ENCODE data around the gene CACNG8. TPM values are rescaled to one million over a fixed set of nuclear protein-coding genes. Genes with fewer than 3 reads are reported as not detected.
"Not testable (repeated sequence)": the region's sequence is repeated elsewhere in the genome, so short reads cannot be mapped to it uniquely, and the experiment has no call there.

The CACNG8 gene
- total and polyA plus RNA-seq, 7 donors = under 0.01 to 0.03 TPM; not detected in 5

DNA sequence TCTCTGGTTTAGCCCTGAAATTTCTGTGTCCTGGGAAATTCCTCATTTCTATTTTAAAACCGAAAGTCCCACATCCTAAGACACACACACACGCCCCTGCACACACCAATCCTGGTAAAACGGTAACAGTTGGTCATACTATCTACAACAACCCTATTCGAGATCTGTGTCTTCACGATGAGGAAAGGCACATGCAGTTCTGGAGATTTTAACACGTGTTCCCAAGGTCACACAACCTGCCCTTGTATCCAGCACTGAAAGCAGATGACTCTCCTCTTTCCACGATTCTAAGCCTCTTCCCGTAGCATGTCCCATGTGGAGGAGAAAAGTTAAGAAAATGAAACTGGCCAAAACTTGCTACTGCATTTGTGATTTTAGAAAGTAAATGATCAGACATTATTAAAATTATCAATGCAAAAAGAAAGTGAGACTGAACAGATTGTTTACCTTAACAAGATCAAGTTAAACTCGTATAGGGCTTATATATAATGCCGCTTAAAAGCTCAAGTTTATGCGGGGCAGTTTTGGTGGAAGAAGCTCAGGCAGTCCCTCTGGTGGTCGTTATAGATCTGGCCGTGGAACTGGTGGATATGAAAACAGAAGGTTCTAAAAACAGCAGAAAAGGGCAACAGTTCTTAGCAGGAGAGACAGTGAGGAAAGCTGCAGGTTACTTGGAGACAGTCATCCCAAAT is 68.3 kb downstream of the CACNG8 start:
- Histone ChIP-seq H3K4me1 (no peaks in the 10 kb centered on the region), H3K9me3 (no peaks in the 10 kb centered on the region), H3K27me3 (peaks cover 0 to 48% (median 0%) of the 10 kb centered on the region in 3 donors), H3K27ac (no peak overlapping the region), H3K4me3 (no peak overlapping the region), H3K36me3 (no peaks in the 10 kb centered on the region)
- no peak for DNase-seq
- intact Hi-C loops (cut with DNase I) = loop anchor here (5.0 kb wide), 1 partner anchor 239 kb away; no protein-coding TSS in a partner anchor
- no peak for TF ChIP-seq POLR2AphosphoS5 (IDR thresholded peaks at IDR 0.05)
- TF ChIP-seq, protein P1, sequence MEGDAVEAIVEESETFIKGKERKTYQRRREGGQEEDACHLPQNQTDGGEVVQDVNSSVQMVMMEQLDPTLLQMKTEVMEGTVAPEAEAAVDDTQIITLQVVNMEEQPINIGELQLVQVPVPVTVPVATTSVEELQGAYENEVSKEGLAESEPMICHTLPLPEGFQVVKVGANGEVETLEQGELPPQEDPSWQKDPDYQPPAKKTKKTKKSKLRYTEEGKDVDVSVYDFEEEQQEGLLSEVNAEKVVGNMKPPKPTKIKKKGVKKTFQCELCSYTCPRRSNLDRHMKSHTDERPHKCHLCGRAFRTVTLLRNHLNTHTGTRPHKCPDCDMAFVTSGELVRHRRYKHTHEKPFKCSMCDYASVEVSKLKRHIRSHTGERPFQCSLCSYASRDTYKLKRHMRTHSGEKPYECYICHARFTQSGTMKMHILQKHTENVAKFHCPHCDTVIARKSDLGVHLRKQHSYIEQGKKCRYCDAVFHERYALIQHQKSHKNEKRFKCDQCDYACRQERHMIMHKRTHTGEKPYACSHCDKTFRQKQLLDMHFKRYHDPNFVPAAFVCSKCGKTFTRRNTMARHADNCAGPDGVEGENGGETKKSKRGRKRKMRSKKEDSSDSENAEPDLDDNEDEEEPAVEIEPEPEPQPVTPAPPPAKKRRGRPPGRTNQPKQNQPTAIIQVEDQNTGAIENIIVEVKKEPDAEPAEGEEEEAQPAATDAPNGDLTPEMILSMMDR (IDR thresholded peaks at IDR 0.05) = no peak
- no peak for TF ChIP-seq EP300 (IDR thresholded peaks at IDR 0.05)
- TF ChIP-seq POLR2A (IDR thresholded peaks at IDR 0.05) = no peak
- 33 to 44% methylated on average over 13 of the region's 13 CpGs for WGBS, 2 donors

DNA sequence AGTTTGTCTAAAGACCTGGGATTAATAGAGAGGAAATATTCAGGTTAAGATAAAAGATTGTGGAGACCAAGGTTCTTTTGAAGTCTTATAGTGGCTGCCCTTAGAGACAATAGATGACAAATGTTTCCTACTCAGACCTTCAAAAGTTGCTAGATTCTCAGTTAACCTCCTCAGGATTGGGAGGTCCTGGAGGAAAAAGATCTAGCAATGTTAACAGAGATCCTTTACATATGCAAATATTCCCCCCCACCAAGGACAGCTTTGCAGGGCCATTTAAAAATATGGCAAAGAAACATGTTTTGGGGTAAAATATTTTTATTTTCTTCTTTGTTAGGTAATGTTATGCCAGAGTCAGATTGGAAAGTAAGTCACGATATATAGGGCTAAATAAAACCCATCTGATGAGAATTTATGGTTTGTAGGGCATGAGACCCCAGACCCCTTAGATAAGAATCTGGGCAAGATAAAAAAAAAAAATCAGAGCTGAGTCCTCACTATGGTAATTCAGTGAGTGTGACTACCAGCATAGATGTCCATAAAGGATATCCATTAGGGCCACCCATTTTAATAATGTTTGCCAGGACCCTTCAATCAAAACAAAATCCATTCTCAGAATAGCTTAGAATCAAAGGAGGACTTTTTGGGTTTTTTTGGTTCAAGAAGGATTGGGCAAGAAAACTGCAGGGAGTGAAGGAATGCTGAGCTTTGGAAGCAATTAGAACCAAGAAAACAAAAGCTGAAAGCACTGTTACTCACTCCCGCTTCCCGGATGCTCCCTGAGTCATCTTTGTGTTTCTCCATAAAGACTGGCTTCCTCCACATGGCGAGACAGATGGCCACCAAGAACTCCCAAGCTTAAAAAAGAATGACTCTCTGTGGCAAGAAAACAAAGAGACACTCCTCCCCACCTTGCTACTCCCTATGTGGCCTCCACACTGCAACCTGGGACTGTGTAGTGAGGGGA is 72.8 kb downstream of the CACNG8 start:
- H3K36me3 ChIP-seq = no peaks in the 10 kb centered on the region
- DNase-seq = no peak
- intact Hi-C loops (cut with DNase I) = no loop called here
- H3K9me3 ChIP-seq = no peaks in the 10 kb centered on the region
- H3K4me3 ChIP-seq = no peak overlapping the region
- no peak for TF ChIP-seq POLR2AphosphoS5 (IDR thresholded peaks at IDR 0.05)
- TF ChIP-seq EP300 (IDR thresholded peaks at IDR 0.05) = no peak
- no peak for TF ChIP-seq POLR2A (IDR thresholded peaks at IDR 0.05)
- TF ChIP-seq, protein P1 (IDR thresholded peaks at IDR 0.05) = no peak
- 58 to 62% methylated on average over 4 of the region's 4 CpGs for WGBS, 2 donors
- H3K27me3 ChIP-seq = peaks cover 0 to 39% (median 0%) of the 10 kb centered on the region in 3 donors
- no peak overlapping the region for H3K27ac ChIP-seq
- no peaks in the 10 kb centered on the region for H3K4me1 ChIP-seq

DNA sequence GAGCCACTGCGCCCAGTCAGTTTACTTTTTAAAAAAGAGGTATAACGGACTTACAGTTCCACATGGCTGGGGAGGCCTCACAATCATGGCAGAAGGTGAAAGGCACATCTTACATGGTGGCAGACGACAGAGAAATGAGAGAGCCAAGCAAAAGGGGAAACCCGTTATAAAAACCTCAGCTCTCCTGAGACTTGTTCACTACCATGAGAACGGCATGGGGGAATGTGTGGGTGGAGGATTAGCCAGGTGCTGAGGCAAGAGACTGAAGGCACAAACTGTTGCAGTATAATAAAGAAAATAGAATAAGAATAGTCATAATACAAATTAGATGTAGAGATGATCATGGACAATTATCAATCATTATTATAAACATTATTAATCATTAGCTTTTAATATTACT is 73.8 kb downstream of the CACNG8 start:
- 72 to 76% methylated on average over 5 of the region's 5 CpGs for WGBS, 2 donors
- DNase-seq; H3K27ac ChIP-seq; H3K9me3 ChIP-seq; H3K4me1 ChIP-seq; intact Hi-C loops (cut with DNase I); H3K4me3 ChIP-seq; H3K36me3 ChIP-seq: not testable (repeated sequence)
- peaks cover 0 to 30% (median 0%) of the 10 kb centered on the region in 3 donors for H3K27me3 ChIP-seq

Small RNA genes lying within 50 kb of the gene (small RNA-seq; reads per million reads assigned to genes)
- gene AC012314.20 = 0 reads per million in 3 donors

Other genes with a start within 250 kb of the CACNG8 start
- gene NLRP12, start 138.6 kb upstream of the CACNG8 start, total RNA-seq = under 1 TPM in 3 of 4 donors, not detected in 1; 0.27 to 0.36 (median 0.33) TPM
- under 1 TPM in 1 of 3 donors, not detected in 2; 0.10 TPM for gene NLRP12, start 138.6 kb upstream of the CACNG8 start, polyA plus RNA-seq
- gene MYADM, start 95.1 kb upstream of the CACNG8 start, total RNA-seq = 100 to 1,000 TPM in 1 of 4 donors, 10 to 100 TPM in 3; 65.5 to 189 (median 97.3) TPM
- 10 to 100 TPM in 1 of 3 donors, 1 to 10 TPM in 2; 7.9 to 44.1 (median 9.0) TPM for gene MYADM, start 95.1 kb upstream of the CACNG8 start, polyA plus RNA-seq
- gene PRKCG, start 80.7 kb upstream of the CACNG8 start, total RNA-seq = not detected
- gene PRKCG, start 80.7 kb upstream of the CACNG8 start, polyA plus RNA-seq = under 1 TPM in 2 of 3 donors, not detected in 1; under 0.01 to 0.34 TPM
- gene CACNG7, start 53.7 kb upstream of the CACNG8 start, total RNA-seq = not detected
- under 1 TPM in 1 of 3 donors, not detected in 2; 0.20 TPM for gene CACNG7, start 53.7 kb upstream of the CACNG8 start, polyA plus RNA-seq
- gene CACNG6, start 28.7 kb downstream of the CACNG8 start, total RNA-seq = not detected
- gene CACNG6, start 28.7 kb downstream of the CACNG8 start, polyA plus RNA-seq = not detected
- not detected for gene VSTM1, start 101.0 kb downstream of the CACNG8 start, total RNA-seq
- not detected for gene VSTM1, start 101.0 kb downstream of the CACNG8 start, polyA plus RNA-seq
- not detected for gene TARM1, start 118.4 kb downstream of the CACNG8 start, total RNA-seq
- gene TARM1, start 118.4 kb downstream of the CACNG8 start, polyA plus RNA-seq = not detected
- gene OSCAR, start 137.9 kb downstream of the CACNG8 start, total RNA-seq = 1 to 10 TPM in 2 of 4 donors, not detected in 2; 3.0 to 3.1 TPM
- gene OSCAR, start 137.9 kb downstream of the CACNG8 start, polyA plus RNA-seq = 1 to 10 TPM in 1 of 3 donors, under 1 TPM in 1, not detected in 1; 0.93 to 4.2 TPM
- gene NDUFA3, start 139.9 kb downstream of the CACNG8 start, total RNA-seq = 10 to 100 TPM; 18.8 to 32.4 (median 20.2) TPM
- 100 to 1,000 TPM; 151 to 207 (median 184) TPM for gene NDUFA3, start 139.9 kb downstream of the CACNG8 start, polyA plus RNA-seq
- gene TFPT, start 152.7 kb downstream of the CACNG8 start, total RNA-seq = 10 to 100 TPM; 18.2 to 24.7 (median 20.4) TPM
- 10 to 100 TPM; 22.2 to 28.6 (median 25.2) TPM for gene TFPT, start 152.7 kb downstream of the CACNG8 start, polyA plus RNA-seq
- 10 to 100 TPM; 48.7 to 53.5 (median 51.5) TPM for gene PRPF31, start 152.8 kb downstream of the CACNG8 start, total RNA-seq
- gene PRPF31, start 152.8 kb downstream of the CACNG8 start, polyA plus RNA-seq = 10 to 100 TPM; 25.0 to 60.9 (median 36.6) TPM
- gene CNOT3, start 174.8 kb downstream of the CACNG8 start, total RNA-seq = 10 to 100 TPM; 11.8 to 31.5 (median 21.2) TPM
- gene CNOT3, start 174.8 kb downstream of the CACNG8 start, polyA plus RNA-seq = 10 to 100 TPM; 15.5 to 32.9 (median 19.8) TPM
- 1 to 10 TPM; 7.8 to 10.0 (median 8.7) TPM for gene LENG1, start 196.8 kb downstream of the CACNG8 start, total RNA-seq
- 10 to 100 TPM in 1 of 3 donors, 1 to 10 TPM in 2; 8.4 to 11.5 (median 8.6) TPM for gene LENG1, start 196.8 kb downstream of the CACNG8 start, polyA plus RNA-seq
- 1 to 10 TPM in 1 of 4 donors, under 1 TPM in 1, not detected in 2; 0.66 to 1.4 TPM for gene TMC4, start 210.2 kb downstream of the CACNG8 start, total RNA-seq
- 10 to 100 TPM; 13.9 to 55.4 (median 25.2) TPM for gene TMC4, start 210.2 kb downstream of the CACNG8 start, polyA plus RNA-seq
- gene MBOAT7, start 226.6 kb downstream of the CACNG8 start, total RNA-seq = 10 to 100 TPM; 20.1 to 49.7 (median 31.0) TPM
- gene MBOAT7, start 226.6 kb downstream of the CACNG8 start, polyA plus RNA-seq = 10 to 100 TPM; 15.0 to 79.7 (median 16.0) TPM
- gene TSEN34, start 228.4 kb downstream of the CACNG8 start, total RNA-seq = 10 to 100 TPM; 41.5 to 80.9 (median 53.2) TPM
- 10 to 100 TPM; 47.3 to 61.9 (median 52.5) TPM for gene TSEN34, start 228.4 kb downstream of the CACNG8 start, polyA plus RNA-seq
- gene RPS9, start 237.9 kb downstream of the CACNG8 start, total RNA-seq = 1,000 to 10,000 TPM; 2,139 to 2,970 (median 2,693) TPM
- 1,000 to 10,000 TPM; 3,254 to 5,599 (median 3,699) TPM for gene RPS9, start 237.9 kb downstream of the CACNG8 start, polyA plus RNA-seq